C1 segment of cervical spinal cord (tissue), 14 donors: Measurements from ENCODE around the gene SLC2A5.

Source experiments
- DNase-seq, 14 donors: peaks; one replicate each; lab custom pipeline; 2025; lab: John Stamatoyannopoulos, UW

The SLC2A5 gene

DNA sequence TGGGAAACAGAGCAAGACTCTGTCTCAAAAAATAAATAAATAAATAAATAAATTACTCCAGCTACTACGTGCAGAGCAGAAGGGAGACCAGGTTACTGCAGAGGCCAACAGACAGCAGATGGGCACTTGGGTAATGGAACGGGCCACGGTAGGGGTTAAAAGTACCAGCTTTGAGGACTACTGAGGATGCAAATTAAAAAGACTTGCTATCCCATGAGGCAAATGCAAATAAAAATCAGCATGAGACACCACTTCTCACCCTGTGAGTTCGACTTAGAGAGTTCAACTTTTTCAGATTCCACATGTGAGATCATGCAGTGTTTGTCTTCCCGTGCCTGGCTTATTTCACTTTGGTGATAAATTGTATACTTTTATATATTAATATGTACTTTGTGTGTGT, 6.6 kb downstream of the SLC2A5 start:
- DNase-seq, result no peak

DNA sequence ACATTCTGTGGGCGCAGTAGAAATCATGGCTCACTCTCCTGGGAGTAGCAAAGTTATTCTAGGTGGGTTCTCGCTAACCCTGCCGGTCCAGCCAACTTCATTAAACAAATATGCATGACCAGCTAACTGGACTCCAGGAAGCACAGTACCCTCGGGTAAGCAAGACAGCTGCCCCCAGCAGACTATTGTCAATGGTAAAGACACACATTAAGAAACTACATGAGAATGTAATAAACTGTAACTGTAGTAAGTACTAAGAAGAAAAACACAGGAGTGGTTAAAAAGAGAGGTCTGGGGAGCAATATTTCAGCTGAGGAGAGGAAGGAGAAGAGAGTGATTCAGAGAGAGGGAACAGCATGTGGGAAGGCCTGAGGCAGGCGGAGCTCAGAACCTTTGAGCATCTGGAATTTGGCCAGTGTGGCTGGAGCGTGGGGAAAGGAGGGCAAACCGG, 7.4 kb downstream of the SLC2A5 start:
- no peak for DNase-seq

DNA sequence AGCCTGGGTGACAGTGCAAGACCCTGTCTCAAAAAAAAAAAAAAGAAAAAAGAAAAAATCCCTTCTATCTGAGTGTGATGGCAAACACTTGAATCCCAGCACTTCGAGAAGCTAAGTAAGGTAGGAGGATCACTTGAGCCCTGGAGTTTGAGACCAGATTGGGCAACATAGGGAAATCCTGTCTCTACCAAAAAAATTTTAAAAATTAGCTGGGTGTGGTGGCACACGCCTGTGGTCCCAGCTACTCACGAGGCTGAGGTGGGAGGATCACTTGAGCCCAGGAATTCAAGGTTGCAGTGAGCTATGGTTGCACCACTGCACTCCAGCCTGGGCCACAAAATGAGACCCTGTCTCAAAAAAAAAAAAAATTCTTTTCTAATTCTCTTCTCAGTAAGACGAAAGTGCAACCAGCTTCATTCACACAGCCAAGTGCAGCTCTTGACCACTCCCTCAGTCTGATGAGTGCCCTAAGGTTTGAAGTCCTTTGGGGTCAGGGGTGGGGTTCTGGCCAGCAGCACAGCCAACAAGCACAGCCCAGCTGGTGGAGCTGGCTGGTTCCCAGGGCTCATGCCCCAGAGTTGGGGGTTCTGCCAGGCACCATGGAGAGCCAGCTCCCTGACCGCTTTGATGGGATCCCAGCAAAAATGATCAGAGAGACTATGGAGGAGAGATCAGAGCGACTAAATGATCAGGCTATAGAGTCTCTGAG, 8.0 kb downstream of the SLC2A5 start:
- peak in 1 of 14 donors; percentile 36 for DNase-seq

DNA sequence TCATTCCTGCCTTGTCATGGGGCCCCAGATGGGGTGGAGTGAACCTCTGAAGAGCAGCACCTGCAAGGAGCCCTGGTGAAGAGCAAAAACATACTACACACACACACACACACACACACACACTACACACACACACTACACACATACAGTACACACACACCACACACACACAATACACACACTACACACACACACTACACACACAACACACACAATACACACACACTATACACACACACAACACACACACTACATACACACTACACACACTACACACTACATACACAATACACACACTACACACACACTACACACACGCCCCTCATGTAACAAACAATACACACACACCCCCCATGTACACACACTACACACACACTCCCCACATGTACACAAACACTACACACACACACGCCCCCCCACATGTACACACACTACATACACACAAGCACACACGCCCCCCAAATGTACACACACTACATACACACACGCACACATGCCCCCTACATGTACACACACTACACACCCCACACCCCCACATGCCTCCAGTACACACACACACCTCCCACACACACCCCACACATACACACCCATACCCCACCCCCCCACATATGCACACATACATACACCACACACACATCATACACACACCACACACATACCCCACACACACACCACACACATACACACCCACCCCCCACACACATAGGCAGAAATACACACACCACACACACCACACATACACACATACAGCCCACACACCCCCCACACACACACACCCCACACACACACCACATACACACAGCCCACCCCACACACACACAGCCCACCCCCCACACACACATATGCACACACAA, 9.3 kb downstream of the SLC2A5 start:
- no peak for DNase-seq

DNA sequence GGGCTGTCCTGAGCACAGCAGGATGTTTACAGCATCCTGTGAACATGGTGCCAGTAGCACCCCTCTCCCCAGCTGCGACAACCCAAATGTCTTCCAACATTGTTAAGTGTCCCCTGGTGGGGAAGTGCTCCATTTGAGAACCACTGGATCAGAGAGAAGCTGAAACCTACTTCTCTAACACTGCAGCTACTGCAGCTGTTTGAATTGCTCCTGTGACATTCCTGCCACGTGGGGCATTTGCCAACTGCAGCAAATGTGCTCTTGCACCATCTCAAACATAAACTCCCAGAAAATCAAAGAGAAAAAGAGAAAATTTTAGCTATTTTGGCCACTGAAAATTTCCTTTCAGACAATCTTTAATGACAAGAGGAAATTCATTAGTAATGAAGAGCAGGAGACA, 11.0 kb downstream of the SLC2A5 start:
- DNase-seq, result no peak

DNA sequence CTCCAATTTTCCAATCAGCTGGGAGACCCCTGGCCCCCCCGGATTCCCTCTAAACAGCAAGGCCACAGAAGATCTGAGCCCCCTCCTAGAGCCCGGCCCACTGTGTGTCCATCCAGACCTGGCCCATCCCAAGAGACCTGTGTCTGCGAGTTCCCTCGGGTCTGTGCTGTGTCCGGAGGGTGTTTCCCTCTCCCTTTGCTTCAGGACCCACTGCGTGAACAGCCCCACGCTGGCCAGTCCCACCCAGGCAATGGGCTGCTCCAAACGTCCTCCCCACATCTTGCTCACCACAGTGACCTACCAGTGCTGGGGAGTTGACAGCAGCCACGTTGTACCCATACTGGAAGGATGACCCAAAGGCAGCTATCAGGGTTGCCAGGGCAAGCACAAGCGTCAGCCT, 11.6 kb downstream of the SLC2A5 start:
- no peak for DNase-seq

DNA sequence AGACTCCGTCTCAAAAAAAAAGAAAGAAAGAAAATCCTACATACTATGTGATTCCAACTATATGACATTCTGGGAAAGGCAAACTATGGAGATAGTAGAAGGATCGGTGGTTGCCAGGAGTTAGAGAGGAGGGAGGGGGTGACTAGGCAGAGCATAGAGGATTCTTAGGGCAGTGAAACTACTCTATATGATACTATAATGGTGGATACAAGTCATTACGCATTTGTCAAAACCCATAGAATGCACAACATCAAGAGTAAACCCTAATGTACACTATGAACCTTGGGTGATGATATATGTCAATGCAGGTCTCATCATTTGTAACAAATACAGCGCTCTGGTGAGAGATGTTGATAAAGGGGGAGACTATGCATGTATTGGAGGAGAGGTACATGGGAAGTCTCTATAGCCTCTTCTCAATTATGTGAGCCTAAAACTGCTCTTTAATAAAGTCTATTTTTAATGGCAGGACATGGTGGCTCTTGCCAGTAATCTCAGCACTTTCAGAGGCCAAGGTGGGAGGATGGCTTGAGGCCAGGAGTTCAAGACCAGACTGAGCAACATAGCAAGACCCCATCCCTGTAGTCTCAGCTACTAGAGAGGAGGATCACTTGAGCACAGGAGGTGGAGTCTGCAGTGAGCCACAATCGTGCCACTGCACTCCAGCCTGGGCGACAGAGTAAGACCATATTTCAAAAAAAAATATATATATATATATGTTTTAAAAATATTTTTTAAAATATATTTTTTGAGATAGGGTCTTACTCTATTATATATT, 17.0 kb downstream of the SLC2A5 start:
- DNase-seq, result no peak

DNA sequence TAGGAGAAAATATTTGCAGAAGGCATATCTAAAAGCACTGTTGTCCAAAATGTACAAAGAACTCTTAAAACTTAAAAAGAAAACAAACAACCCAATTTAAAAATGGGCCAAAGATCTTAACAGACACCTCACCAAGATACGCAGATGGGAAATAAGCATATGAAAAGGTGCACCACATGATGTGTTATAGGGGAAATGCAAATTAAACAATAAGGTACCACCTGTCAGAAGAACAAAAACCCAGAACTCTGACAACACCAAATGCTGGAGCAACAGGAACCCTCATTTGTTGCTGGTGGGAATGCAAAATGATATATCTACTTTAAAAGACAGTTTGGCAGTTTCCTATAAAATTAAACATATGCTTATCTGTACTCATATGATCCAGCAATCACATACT, 18.1 kb downstream of the SLC2A5 start:
- DNase-seq, result no peak

DNA sequence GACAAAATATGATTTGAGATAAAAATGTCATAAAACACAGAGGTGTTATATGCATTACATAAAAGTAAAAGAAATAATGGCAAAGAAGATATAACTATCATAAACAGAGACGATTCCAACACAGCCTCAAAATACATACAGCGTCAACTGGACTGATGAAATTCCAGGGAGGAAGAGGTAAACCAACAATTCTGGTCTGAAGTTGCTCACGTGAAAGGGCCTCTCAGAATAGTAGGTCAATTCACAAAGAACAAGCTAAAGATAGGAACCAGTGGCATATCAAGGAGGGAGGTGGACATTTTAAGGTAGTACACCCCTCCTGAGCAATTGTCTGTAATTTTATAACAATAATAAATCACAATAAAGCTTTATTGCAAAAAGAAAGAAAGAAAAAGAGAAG, 18.6 kb downstream of the SLC2A5 start:
- DNase-seq, result no peak

DNA sequence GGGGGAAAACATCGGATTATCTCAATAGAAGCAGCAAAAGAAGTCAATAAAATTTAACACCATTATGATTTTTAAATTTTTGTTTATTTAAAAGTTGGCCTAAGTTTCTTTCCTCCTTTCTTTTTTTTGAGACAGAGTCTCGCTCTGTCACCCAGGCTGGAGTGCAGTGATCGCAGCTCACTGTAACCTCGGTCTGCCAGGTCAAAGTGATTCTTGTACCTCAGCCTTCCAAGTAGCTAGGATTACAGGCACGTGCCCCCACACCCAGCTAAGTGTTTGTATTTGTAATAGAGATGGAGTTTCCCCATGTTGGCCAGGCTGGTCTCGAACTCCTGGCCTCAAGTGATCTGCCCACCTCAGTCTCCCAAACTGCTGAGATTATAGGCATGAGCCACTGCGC, 20.9 kb downstream of the SLC2A5 start:
- no peak for DNase-seq

DNA sequence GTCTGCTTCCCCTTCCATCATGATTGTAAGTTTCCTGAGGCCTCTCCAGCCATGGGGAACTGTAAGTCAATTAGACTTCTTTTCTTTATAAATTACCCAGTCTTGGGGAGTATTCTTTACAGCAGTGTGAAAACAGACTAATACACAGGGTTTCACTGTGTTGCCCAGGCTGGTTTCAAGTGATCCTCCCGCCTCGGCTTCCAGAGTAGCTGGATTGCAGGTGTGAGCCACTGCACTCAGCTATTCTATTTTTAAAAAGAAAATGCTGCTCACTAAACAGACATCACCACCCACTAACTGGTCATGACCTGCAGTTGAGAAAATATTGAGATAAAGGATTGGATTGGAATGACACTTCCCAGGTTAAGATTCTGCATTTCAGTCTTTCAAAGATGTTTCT, 22.4 kb downstream of the SLC2A5 start:
- no peak for DNase-seq

DNA sequence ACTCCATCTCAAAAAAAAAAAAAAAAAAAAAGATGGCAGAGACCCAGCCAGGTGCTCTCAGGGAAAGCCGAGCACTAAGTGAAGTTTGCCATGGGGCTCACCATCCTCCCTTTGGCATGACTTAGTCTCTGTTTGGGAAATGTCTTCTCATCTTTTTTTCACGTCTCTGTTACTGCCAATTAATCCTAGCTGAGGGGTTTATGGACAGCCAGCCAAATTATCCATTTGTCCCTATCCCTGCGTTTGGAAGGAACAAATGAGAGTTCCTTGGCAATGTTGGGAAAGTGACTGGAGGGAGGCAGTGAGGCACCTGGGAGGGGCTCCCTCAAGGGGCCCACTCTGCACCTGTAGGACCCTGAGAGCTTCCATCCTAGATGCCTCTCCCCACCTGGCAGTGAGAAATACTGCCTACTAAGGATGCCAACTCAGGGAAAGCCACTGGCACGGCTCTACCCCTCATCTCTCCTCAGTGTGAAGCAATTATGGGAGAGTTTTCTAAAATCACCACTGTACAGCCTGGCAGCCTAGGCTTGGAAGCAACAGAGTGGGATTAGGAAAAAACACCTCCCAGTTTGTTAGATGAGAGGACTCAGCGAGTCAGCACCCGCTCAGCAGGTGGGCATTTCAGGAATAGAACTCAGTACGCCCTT, 23.4 kb downstream of the SLC2A5 start:
- DNase-seq, result no peak

DNA sequence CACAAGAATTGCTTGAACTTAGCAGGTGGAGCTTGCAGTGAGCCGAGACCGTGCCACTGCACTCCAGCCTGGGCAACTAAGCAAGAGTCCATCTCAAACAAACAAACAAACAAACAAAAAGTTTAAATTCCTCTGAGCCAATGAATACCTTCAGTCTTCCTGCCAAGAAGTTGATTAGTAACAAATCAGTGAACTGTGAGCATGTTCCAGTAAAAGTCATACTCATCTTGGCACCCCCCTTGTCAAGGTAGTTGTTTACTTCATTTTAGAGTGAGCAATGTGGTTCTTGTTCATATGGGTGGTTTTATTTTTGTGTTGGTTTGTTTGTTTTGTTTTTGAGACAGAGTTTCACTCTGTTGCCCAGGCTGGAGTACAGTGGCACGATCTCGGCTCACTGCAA, 25.2 kb downstream of the SLC2A5 start:
- DNase-seq, result no peak

DNA sequence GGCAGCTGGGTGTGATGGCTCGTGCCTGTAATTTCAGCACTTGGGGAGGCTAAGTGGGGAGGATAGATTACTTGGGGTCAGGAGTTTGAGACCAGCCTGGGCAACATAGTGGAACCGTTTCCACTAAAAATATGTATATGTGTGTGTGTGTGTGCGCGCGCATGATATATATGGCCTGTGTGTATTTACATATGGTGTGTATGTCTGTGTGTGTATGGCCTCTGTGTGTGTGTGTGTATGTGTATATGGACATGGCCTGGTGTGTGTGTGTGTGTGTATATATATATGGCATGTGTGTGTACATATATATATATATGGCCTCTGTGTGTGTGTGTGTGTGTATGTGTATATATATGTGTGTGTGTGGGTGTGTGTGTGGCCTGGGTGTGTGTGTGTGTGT, 27.2 kb downstream of the SLC2A5 start:
- no peak for DNase-seq

DNA sequence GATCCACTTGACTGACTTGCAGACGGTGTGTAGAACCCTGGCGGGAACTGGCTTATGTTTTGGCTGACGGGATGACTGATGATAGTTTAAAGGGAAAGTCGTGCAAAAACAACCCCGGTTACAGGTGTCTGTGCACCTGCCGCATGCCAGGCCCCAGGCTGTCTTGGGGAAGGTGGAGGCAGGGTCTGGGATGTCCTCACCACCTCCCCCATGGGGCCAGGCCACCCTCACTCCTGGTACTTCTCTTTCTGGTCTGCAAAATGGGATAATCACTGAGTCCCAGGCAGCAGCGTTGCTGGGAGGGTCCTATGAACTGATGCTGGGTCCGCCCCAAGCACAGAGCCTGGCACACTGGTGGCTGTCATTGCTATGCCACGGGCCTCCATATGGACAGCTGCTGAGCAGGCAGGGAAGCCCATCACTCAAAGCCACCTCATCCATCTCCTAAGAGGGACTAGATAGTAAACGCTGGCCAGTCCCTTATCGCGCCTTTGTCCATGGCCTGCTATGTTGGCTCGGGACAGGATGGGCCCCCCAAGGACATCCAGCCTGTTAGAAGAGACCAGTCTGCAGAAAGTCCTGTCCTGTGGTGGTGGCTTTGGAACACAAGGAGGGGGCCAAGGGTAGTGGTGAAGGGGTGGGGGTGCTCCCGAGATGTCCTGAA, 28.2 kb downstream of the SLC2A5 start:
- no peak for DNase-seq

DNA sequence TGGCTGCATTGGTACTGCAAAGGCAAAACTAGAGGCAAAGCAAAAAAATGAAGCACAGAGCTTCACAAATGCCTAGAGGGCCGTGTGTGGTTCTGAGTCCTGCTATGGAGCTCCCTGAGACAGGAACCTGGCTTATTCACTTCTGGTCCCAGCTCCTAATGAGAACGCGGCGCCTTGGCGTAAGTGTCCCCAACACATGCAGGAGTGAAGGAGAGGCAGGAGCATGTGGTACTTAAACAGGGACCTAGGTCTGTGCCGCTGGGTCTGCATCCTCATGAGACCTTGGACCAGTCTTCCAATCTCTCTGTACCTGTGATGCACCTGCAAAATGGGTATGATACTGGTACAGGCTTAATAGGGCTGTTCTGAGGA, 28.8 kb downstream of the SLC2A5 start:
- DNase-seq, result no peak

DNA sequence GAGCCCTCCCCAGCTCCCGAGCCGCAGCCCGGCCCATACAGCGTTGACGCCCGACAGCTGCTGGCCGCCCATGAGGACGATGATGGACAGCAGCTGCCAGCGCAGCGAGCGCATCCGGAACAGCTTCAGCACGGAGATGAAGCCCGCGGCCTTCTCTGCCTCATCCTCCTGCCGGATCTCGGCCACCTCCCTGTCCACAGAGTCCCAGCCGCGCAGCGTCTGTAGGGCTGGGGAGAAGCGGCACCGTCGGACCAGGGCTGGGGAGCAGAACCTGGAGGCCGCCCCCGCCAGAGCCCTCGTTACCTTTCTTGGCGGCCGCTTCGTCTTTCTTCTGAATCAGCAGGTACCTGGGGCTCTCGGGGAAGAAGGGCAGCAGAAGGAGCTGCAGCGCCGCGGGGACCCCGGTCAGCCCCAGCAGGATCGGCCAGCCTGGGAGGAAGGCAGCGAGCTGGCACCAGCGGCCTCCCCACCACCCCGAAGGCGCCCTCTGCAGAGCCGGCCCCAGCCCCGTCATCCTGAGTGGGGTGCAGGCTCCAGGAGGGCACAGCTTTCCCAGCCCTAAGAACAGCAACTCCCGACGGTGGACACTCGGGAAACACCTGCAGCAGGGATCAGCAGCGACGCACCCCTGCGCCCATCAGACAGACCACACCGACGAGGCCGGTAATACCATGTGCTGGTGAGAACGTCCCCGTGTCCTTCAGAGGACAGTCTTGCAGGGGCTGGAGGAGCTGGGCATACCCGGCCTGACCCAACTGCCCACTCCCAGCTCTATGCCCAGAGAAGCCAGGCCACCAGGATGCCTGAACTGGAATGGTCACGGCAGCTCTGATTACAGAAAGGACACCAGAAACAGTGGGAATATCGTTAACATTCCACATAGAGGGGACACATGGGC, 29.4 kb downstream of the SLC2A5 start:
- no peak for DNase-seq

DNA sequence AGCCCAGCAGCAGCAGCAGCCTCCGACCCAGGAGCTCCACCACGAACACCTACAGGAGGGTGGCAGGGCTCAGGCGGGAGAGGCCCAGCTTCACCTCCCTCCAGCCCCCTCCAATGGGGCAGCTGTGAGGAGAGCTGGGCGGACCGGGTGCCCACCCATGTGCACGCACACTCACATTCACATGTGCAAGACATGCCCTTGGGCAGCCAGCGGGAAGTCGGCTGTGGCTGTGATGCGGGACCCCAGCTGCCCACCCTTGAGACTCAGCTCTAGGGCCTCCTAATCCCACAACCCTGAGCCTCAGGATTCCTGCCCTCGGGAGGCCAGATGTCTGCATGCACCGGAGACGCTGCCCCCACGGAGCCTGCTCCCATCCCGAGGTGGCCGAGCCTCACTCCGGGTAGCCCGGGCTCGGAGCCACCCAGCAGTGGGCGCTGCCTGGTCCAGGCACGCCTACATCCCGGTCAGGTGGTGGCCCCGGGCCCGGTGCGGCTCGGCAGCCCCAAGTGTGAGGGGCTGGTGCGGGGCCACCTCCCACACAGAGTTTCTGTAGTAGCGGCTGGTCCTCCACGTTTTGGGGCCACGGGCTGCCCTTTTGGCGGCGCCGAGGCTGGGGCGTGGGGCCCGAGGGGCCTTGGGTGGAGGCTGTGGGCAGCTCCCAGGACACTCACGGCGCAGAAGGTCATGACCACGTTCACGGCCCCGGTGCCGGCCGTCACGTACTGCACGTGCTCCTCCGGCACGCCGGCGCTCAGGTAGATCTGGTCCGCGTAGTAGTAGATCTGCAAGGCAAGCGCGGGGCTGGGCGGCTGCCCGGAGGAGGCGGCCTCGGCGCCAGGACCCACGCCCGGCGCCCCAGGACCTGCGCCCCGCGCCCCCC, 30.3 kb downstream of the SLC2A5 start:
- no peak for DNase-seq

DNA sequence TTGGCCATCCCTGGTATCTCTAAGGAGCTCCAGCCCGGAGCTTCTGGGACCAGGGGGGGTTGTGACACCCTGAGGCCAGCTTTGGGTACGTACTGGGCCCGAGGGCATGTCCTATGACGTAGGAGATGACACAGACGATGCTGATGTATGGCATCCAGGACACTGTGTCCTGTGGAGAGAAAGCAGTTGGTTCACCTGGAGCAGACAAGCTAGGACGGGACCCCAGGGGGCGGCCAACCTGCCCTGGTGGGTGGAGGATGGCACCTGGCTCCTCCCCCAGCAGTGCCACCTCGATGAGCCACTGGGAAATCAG, 31.1 kb downstream of the SLC2A5 start:
- no peak for DNase-seq
